ENCODE measurements around the gene CCNK.
A peak's percentile ranks its signal among the peaks of the same experiment; 100 is the strongest.

CCNK gene

GRCh38 chr14:99447739-99448138 is 33.5 kb upstream of the CCNK start:
- no peak overlapping the region for H3K9ac ChIP-seq (ENCODE audit: low read depth, low read length)

GRCh38 chr14:99450266-99450665 is 30.9 kb upstream of the CCNK start:
- Histone ChIP-seq H3K4me1 (ENCODE audit: insufficient read depth, low read length) (no peaks in the 10 kb centered on the region), H3K27me3 (ENCODE audit: insufficient read depth, low read length) (no peaks in the 10 kb centered on the region), H3K4me3 (ENCODE audit: low read length) (no peak overlapping the region), H3K27ac (ENCODE audit: low read depth, low read length) (no peak overlapping the region), H3K36me3 (ENCODE audit: insufficient read depth, low read length) (peaks cover 68% of the 10 kb centered on the region), H3K9ac (ENCODE audit: low read depth, low read length) (no peak overlapping the region), H3K9me3 (ENCODE audit: insufficient read depth, low read depth, low read length) (no peaks in the 10 kb centered on the region)
- 96% methylated on average over 3 of the region's 3 CpGs for WGBS

More at GRCh38 chr14:99447739-99448138, 33.5 kb upstream of the CCNK start:
- H3K4me3 ChIP-seq (ENCODE audit: low read length), result no peak overlapping the region
- H3K4me1 ChIP-seq (ENCODE audit: insufficient read depth, low read length), result no peaks in the 10 kb centered on the region
- peaks cover 53% of the 10 kb centered on the region for H3K36me3 ChIP-seq (ENCODE audit: insufficient read depth, low read length)
- H3K9me3 ChIP-seq (ENCODE audit: insufficient read depth, low read depth, low read length), result no peaks in the 10 kb centered on the region
- no peaks in the 10 kb centered on the region for H3K27me3 ChIP-seq (ENCODE audit: insufficient read depth, low read length)
- 98% methylated on average over 4 of the region's 4 CpGs for WGBS
- H3K27ac ChIP-seq (ENCODE audit: low read depth, low read length), result no peak overlapping the region

- no peak overlapping the region for H3K9ac ChIP-seq (ENCODE audit: low read depth, low read length)
- H3K4me3 ChIP-seq (ENCODE audit: low read length), result no peak overlapping the region
- H3K27ac ChIP-seq (ENCODE audit: low read depth, low read length), result no peak overlapping the region
- H3K9me3 ChIP-seq (ENCODE audit: insufficient read depth, low read depth, low read length), result no peaks in the 10 kb centered on the region
- peaks cover 76% of the 10 kb centered on the region for H3K36me3 ChIP-seq (ENCODE audit: insufficient read depth, low read length)
- H3K4me1 ChIP-seq (ENCODE audit: insufficient read depth, low read length), result no peaks in the 10 kb centered on the region
- 96% methylated on average over 5 of the region's 5 CpGs for WGBS
- H3K27me3 ChIP-seq (ENCODE audit: insufficient read depth, low read length), result no peaks in the 10 kb centered on the region
Measured at GRCh38 chr14:99451234-99451633, 30.0 kb upstream of the CCNK start.

- WGBS, result 99% methylated on average over 4 of the region's 4 CpGs
- no peak overlapping the region for H3K27ac ChIP-seq (ENCODE audit: low read depth, low read length)
- H3K9me3 ChIP-seq (ENCODE audit: insufficient read depth, low read depth, low read length), result no peaks in the 10 kb centered on the region
- H3K9ac ChIP-seq (ENCODE audit: low read depth, low read length), result no peak overlapping the region
- no peak overlapping the region for H3K4me3 ChIP-seq (ENCODE audit: low read length)
- peaks cover 79% of the 10 kb centered on the region for H3K36me3 ChIP-seq (ENCODE audit: insufficient read depth, low read length)
- H3K4me1 ChIP-seq (ENCODE audit: insufficient read depth, low read length), result no peaks in the 10 kb centered on the region
- no peaks in the 10 kb centered on the region for H3K27me3 ChIP-seq (ENCODE audit: insufficient read depth, low read length)
Measured at GRCh38 chr14:99452968-99453367, 28.2 kb upstream of the CCNK start.

- peaks cover 73% of the 10 kb centered on the region for H3K36me3 ChIP-seq (ENCODE audit: insufficient read depth, low read length)
- H3K4me1 ChIP-seq (ENCODE audit: insufficient read depth, low read length), result no peaks in the 10 kb centered on the region
- H3K27ac ChIP-seq (ENCODE audit: low read depth, low read length), result no peak overlapping the region
- H3K9me3 ChIP-seq (ENCODE audit: insufficient read depth, low read depth, low read length), result no peaks in the 10 kb centered on the region
- no peaks in the 10 kb centered on the region for H3K27me3 ChIP-seq (ENCODE audit: insufficient read depth, low read length)
- no peak overlapping the region for H3K9ac ChIP-seq (ENCODE audit: low read depth, low read length)
- WGBS, result 68% methylated on average over 3 of the region's 3 CpGs
- H3K4me3 ChIP-seq (ENCODE audit: low read length), result no peak overlapping the region
Measured at GRCh38 chr14:99454246-99454645, 27.0 kb upstream of the CCNK start.

GRCh38 chr14:99459481-99460100 is 21.6 kb upstream of the CCNK start:
- WGBS, result 96% methylated on average over 5 of the region's 5 CpGs
- peaks cover 69% of the 10 kb centered on the region for H3K36me3 ChIP-seq (ENCODE audit: insufficient read depth, low read length)

GRCh38 chr14:99460793-99461192 is 20.4 kb upstream of the CCNK start:
- Histone ChIP-seq H3K9me3 (ENCODE audit: insufficient read depth, low read depth, low read length) (no peaks in the 10 kb centered on the region), H3K4me1 (ENCODE audit: insufficient read depth, low read length) (peaks cover 30% of the 10 kb centered on the region), H3K27me3 (ENCODE audit: insufficient read depth, low read length) (no peaks in the 10 kb centered on the region), H3K9ac (ENCODE audit: low read depth, low read length) (no peak overlapping the region), H3K27ac (ENCODE audit: low read depth, low read length) (no peak overlapping the region), H3K4me3 (ENCODE audit: low read length) (no peak overlapping the region), H3K36me3 (ENCODE audit: insufficient read depth, low read length) (peaks cover 66% of the 10 kb centered on the region)
- WGBS, result 77% methylated on average over 3 of the region's 3 CpGs

More at GRCh38 chr14:99459481-99460100, 21.6 kb upstream of the CCNK start:
- Histone ChIP-seq H3K9ac (ENCODE audit: low read depth, low read length) (no peak overlapping the region), H3K27ac (ENCODE audit: low read depth, low read length) (no peak overlapping the region), H3K4me3 (ENCODE audit: low read length) (no peak overlapping the region), H3K9me3 (ENCODE audit: insufficient read depth, low read depth, low read length) (no peaks in the 10 kb centered on the region), H3K27me3 (ENCODE audit: insufficient read depth, low read length) (no peaks in the 10 kb centered on the region), H3K4me1 (ENCODE audit: insufficient read depth, low read length) (peaks cover 30% of the 10 kb centered on the region)

- 92% methylated on average over 4 of the region's 5 CpGs for WGBS
- no peak overlapping the region for H3K9ac ChIP-seq (ENCODE audit: low read depth, low read length)
- H3K9me3 ChIP-seq (ENCODE audit: insufficient read depth, low read depth, low read length), result no peaks in the 10 kb centered on the region
- no peaks in the 10 kb centered on the region for H3K27me3 ChIP-seq (ENCODE audit: insufficient read depth, low read length)
- H3K27ac ChIP-seq (ENCODE audit: low read depth, low read length), result no peak overlapping the region
- H3K4me3 ChIP-seq (ENCODE audit: low read length), result no peak overlapping the region
- H3K36me3 ChIP-seq (ENCODE audit: insufficient read depth, low read length), result peaks cover 60% of the 10 kb centered on the region
- peaks cover 30% of the 10 kb centered on the region for H3K4me1 ChIP-seq (ENCODE audit: insufficient read depth, low read length)
Measured at GRCh38 chr14:99461411-99462085, 19.7 kb upstream of the CCNK start.

GRCh38 chr14:99462210-99462609 is 19.0 kb upstream of the CCNK start:
- Histone ChIP-seq H3K27ac (ENCODE audit: low read depth, low read length) (peak overlapping the region; percentile 48; the same call in 1 of the 2 replicates), H3K27me3 (ENCODE audit: insufficient read depth, low read length) (no peaks in the 10 kb centered on the region), H3K4me1 (ENCODE audit: insufficient read depth, low read length) (peaks cover 30% of the 10 kb centered on the region), H3K9me3 (ENCODE audit: insufficient read depth, low read depth, low read length) (no peaks in the 10 kb centered on the region), H3K9ac (ENCODE audit: low read depth, low read length) (no peak overlapping the region), H3K36me3 (ENCODE audit: insufficient read depth, low read length) (peaks cover 54% of the 10 kb centered on the region), H3K4me3 (ENCODE audit: low read length) (0 out of 2 replicates have a peak overlapping the region, but pooled peaks have one; percentile 11)
- 69% methylated on average over 6 of the region's 6 CpGs for WGBS

GRCh38 chr14:99463974-99464373 is 17.2 kb upstream of the CCNK start:
- no peaks in the 10 kb centered on the region for H3K9me3 ChIP-seq (ENCODE audit: insufficient read depth, low read depth, low read length)
- no peak overlapping the region for H3K9ac ChIP-seq (ENCODE audit: low read depth, low read length)
- 95% methylated on average over 4 of the region's 4 CpGs for WGBS
- no peak overlapping the region for H3K4me3 ChIP-seq (ENCODE audit: low read length)
- H3K36me3 ChIP-seq (ENCODE audit: insufficient read depth, low read length), result peaks cover 39% of the 10 kb centered on the region
- H3K27ac ChIP-seq (ENCODE audit: low read depth, low read length), result no peak overlapping the region
- peaks cover 31% of the 10 kb centered on the region for H3K4me1 ChIP-seq (ENCODE audit: insufficient read depth, low read length)
- H3K27me3 ChIP-seq (ENCODE audit: insufficient read depth, low read length), result no peaks in the 10 kb centered on the region

GRCh38 chr14:99465288-99465687 is 15.9 kb upstream of the CCNK start:
- no peak overlapping the region for H3K4me3 ChIP-seq (ENCODE audit: low read length)
- no peaks in the 10 kb centered on the region for H3K9me3 ChIP-seq (ENCODE audit: insufficient read depth, low read depth, low read length)
- no peak overlapping the region for H3K9ac ChIP-seq (ENCODE audit: low read depth, low read length)
- H3K4me1 ChIP-seq (ENCODE audit: insufficient read depth, low read length), result peaks cover 32% of the 10 kb centered on the region
- no peak overlapping the region for H3K27ac ChIP-seq (ENCODE audit: low read depth, low read length)
- peaks cover 37% of the 10 kb centered on the region for H3K36me3 ChIP-seq (ENCODE audit: insufficient read depth, low read length)
- WGBS, result 95% methylated on average over 9 of the region's 9 CpGs
- H3K27me3 ChIP-seq (ENCODE audit: insufficient read depth, low read length), result no peaks in the 10 kb centered on the region

All from HUES64 (cell line).